GM23338 (cell line): ENCODE results near the gene DNAJC19. TPM values are rescaled to one million over a fixed set of nuclear protein-coding genes. Genes with fewer than 3 reads are reported as not detected.

Experiments
- ATAC-seq: fragments of 200-7000 bp; cut with Tn5 transposase; 3 replicates; pipeline ENCODE4 v1.9.1; 2020
- DNase-seq: peaks from one replicate; pipeline ENCODE4 v3.0.0-alpha.2; 2015; ENCODE audit warnings: low spot score
- H2AFZ ChIP-seq: fragments of 200-600 bp; sonication (generic); 2 replicates; pipeline ENCODE4 v1.8.0; 2016; ENCODE audit warnings: antibody characterized with exemption, mild to moderate bottlenecking, moderate library complexity
- H3F3A ChIP-seq: fragments of 200-600 bp; sonication (generic); replicated peaks from 2 replicates; pipeline ENCODE4 v1.8.0; 2017; ENCODE audit warnings: antibody characterized with exemption, mixed run types, low read depth
- H3K27ac ChIP-seq: fragments of 200-600 bp; sonication (generic); 2 replicates; pipeline ENCODE4 v1.6.1; 2016; ENCODE audit warnings: low read depth
- H3K27me3 ChIP-seq: fragments of 200-600 bp; sonication (generic); 2 replicates; pipeline ENCODE4 v1.8.0; 2016; ENCODE audit warnings: mild to moderate bottlenecking, mixed run types, moderate library complexity; ENCODE audit not compliant: insufficient read depth
- H3K36me3 ChIP-seq: fragments of 200-600 bp; sonication (generic); 2 replicates; pipeline ENCODE4 v1.8.0; 2016; ENCODE audit warnings: mild to moderate bottlenecking; ENCODE audit not compliant: insufficient read depth
- H3K4me1 ChIP-seq: fragments of 200-600 bp; sonication (generic); 2 replicates; pipeline ENCODE4 v1.8.0; 2016; ENCODE audit warnings: mild to moderate bottlenecking, moderate library complexity; ENCODE audit not compliant: insufficient read depth
- H3K4me2 ChIP-seq: fragments of 200-600 bp; sonication (generic); 2 replicates; pipeline ENCODE4 v1.7.1; 2017; ENCODE audit warnings: mixed run types
- H3K4me3 ChIP-seq: fragments of 200-600 bp; sonication (generic); 2 replicates; pipeline ENCODE4 v1.6.1; 2016; ENCODE audit warnings: mixed run types
- H3K79me2 ChIP-seq: fragments of 200-600 bp; sonication (generic); replicated peaks from 2 replicates; pipeline ENCODE4 v1.8.0; 2017; ENCODE audit warnings: mild to moderate bottlenecking; ENCODE audit not compliant: insufficient read depth
- H3K9me2 ChIP-seq: fragments of 200-600 bp; sonication (generic); 2 replicates; pipeline ENCODE4 v1.8.0; 2017; ENCODE audit not compliant: insufficient read depth
- H4K20me1 ChIP-seq: fragments of 200-600 bp; sonication (generic); replicated peaks from 2 replicates; pipeline ENCODE4 v1.8.0; 2017; ENCODE audit warnings: mild to moderate bottlenecking; ENCODE audit not compliant: insufficient read depth
- H3K27ac Mint-ChIP-seq: 2 replicates; pipeline ENCODE4 v1.8.0; 2020; ENCODE audit warnings: inconsistent platforms, mild to moderate bottlenecking, moderate library complexity, mixed read lengths
- H3K27me3 Mint-ChIP-seq: 3 replicates; pipeline ENCODE4 v1.8.0; 2022; ENCODE audit warnings: low read depth, mild to moderate bottlenecking, moderate library complexity, mixed read lengths, inconsistent platforms; ENCODE audit not compliant: insufficient read depth, poor library complexity
- H3K36me3 Mint-ChIP-seq: 3 replicates; pipeline ENCODE4 v1.8.0; 2021; ENCODE audit warnings: low read depth, mild to moderate bottlenecking, inconsistent platforms, moderate library complexity, mixed read lengths
- H3K4me1 Mint-ChIP-seq: 3 replicates; pipeline ENCODE4 v1.8.0; 2020; ENCODE audit warnings: mild to moderate bottlenecking, inconsistent platforms, mixed read lengths
- H3K4me3 Mint-ChIP-seq: 3 replicates; pipeline ENCODE4 v1.8.0; 2021; ENCODE audit warnings: moderate library complexity, mild to moderate bottlenecking, inconsistent platforms, mixed read lengths
- H3K9me3 Mint-ChIP-seq: 3 replicates; pipeline ENCODE4 v1.8.0; 2020; ENCODE audit warnings: moderate library complexity, mild to moderate bottlenecking, inconsistent platforms, mixed read lengths
- EZH2phosphoT487 ChIP-seq: fragments of 200-600 bp; sonication (generic); IDR thresholded peaks from one replicate; pipeline ENCODE4 v1.8.1; 2018; ENCODE audit warnings: antibody characterized with exemption; ENCODE audit not compliant: unreplicated experiment
- JUNB ChIP-seq: IDR thresholded peaks from one replicate; pipeline ENCODE4 v1.6.1; 2016; ENCODE audit warnings: antibody characterized with exemption; ENCODE audit not compliant: unreplicated experiment
- NANOG ChIP-seq: IDR thresholded peaks from 2 replicates; pipeline ENCODE4 v1.6.1; 2016; ENCODE audit warnings: antibody characterized with exemption, borderline replicate concordance
- ZNF114 ChIP-seq: fragments of 250-450 bp; sonication (Bioruptor Pico); IDR thresholded peaks from 2 replicates; pipeline ENCODE4 v1.5.0; 2020; ENCODE audit warnings: mild to moderate bottlenecking, moderate library complexity
- polyA plus RNA-seq: library from polyadenylated mRNA; unstranded; fragments of >200 nt; fragmentation: Nextera tagmentation; extraction: Ambion mirVana; gene quantifications from 2 replicates; pipeline ENCODE4 v1.2.1, GENCODE V29; 2016
- total RNA-seq: library from RNA; depleted of rRNA; stranded (reverse); fragments of >200 nt; shearing (Covaris generic); gene quantifications from 2 replicates; pipeline ENCODE4 v1.2.3, GENCODE V29; 2014
- TF ChIP-seq, protein P1 (sequence below), 2 experiments: fragments of 200-600 bp in 1 of 2; sonication (generic) in 1 of 2; conservative IDR thresholded peaks; 2 replicates each; pipeline versions ENCODE4 v1.5.1 to v1.6.1; 2016 to 2017; ENCODE audit warnings: antibody characterized with exemption in 2 of 2, low read depth in 2 of 2, mild to moderate bottlenecking in 2 of 2, moderate library complexity in 1 of 2
- TF ChIP-seq, protein P2 (sequence below): fragments of 250-450 bp; sonication (Bioruptor Pico); IDR thresholded peaks from 2 replicates; pipeline ENCODE4 v1.5.0; 2020; ENCODE audit warnings: mild to moderate bottlenecking, moderate library complexity
- TF ChIP-seq, protein P3 (sequence below): IDR thresholded peaks from 2 replicates; pipeline ENCODE4 v1.6.1; 2016; ENCODE audit warnings: antibody characterized with exemption
- TF ChIP-seq, protein P4 (sequence below): IDR thresholded peaks from one replicate; pipeline ENCODE4 v1.6.1; 2018; ENCODE audit warnings: antibody characterized with exemption; ENCODE audit not compliant: unreplicated experiment

The DNAJC19 gene
- total and polyA plus RNA-seq, 2 experiments from 2014 or later: 33.4 to 312 TPM

DNA sequence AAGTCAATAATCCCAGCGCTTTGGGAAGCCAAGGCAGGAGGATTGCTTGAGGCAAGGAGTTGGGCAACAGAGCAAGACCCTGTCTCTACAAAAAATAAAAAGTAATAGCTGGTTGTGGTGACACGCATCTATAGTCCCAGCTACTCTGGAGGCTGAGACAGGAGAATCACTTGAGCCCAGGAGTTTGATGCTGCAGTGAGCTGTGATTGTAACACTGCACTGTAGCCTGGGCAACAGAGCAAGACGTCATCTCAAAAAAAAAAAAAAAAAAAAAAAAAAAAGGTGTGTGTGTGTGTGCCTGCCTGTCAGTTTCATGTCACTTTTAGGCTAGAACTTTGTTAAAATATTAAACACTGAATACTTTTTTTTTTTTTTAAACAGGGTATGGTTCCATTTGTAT lies 28.4 kb downstream of the DNAJC19 start (continued):
- TF ChIP-seq NANOG: no peak
- TF ChIP-seq, protein P1, sequence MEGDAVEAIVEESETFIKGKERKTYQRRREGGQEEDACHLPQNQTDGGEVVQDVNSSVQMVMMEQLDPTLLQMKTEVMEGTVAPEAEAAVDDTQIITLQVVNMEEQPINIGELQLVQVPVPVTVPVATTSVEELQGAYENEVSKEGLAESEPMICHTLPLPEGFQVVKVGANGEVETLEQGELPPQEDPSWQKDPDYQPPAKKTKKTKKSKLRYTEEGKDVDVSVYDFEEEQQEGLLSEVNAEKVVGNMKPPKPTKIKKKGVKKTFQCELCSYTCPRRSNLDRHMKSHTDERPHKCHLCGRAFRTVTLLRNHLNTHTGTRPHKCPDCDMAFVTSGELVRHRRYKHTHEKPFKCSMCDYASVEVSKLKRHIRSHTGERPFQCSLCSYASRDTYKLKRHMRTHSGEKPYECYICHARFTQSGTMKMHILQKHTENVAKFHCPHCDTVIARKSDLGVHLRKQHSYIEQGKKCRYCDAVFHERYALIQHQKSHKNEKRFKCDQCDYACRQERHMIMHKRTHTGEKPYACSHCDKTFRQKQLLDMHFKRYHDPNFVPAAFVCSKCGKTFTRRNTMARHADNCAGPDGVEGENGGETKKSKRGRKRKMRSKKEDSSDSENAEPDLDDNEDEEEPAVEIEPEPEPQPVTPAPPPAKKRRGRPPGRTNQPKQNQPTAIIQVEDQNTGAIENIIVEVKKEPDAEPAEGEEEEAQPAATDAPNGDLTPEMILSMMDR (conservative IDR thresholded peaks at IDR 0.05; ENCODE audit: low read depth in 2 of 2): no peak

DNA sequence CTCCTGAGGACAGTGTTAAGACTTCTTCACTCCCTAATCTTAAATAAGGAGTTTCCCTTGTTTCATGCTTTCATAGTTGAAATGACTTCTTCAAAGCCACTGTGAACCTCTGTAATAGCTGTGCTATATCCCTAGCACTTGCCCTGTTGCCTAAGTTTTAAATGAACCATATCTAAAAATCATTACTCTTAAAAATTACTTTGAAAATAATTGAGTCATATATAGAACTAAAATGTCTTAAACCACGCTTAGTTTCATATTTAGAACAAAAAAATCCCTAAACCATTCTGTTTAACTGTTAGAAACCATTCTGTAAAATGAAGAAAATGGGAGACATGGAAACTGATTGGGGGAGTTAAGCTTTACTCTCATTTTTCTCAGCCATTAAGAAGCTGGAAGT lies 29.8 kb downstream of the DNAJC19 start:
- peaks cover 5% of the 10 kb centered on the region for H4K20me1 ChIP-seq
- Mint-ChIP-seq H3K4me1 (no peaks in the 10 kb centered on the region), H3K27ac (no peak overlapping the region), H3K4me3 (no peak overlapping the region), H3K27me3 (no peaks in the 10 kb centered on the region), H3K9me3 (no peaks in the 10 kb centered on the region), H3K36me3 (peaks cover 83% of the 10 kb centered on the region)
- ATAC-seq: no peak
- H3K79me2 ChIP-seq: peaks cover 52% of the 10 kb centered on the region
- peaks cover 71% of the 10 kb centered on the region for H3K36me3 ChIP-seq
- no peaks in the 10 kb centered on the region for H3K27me3 ChIP-seq
- no peaks in the 10 kb centered on the region for H3K4me1 ChIP-seq
- no peak for DNase-seq
- H3K9me2 ChIP-seq: no peaks in the 10 kb centered on the region
- no peak overlapping the region for H3K4me3 ChIP-seq
- no peak overlapping the region for H3K27ac ChIP-seq
- no peaks in the 10 kb centered on the region for H3F3A ChIP-seq
- no peak overlapping the region for H2AFZ ChIP-seq
- TF ChIP-seq JUNB (no peak), ZNF114 (CRISPR knock-in tag) (no peak), EZH2phosphoT487 (no peak)
- TF ChIP-seq, protein P2, sequence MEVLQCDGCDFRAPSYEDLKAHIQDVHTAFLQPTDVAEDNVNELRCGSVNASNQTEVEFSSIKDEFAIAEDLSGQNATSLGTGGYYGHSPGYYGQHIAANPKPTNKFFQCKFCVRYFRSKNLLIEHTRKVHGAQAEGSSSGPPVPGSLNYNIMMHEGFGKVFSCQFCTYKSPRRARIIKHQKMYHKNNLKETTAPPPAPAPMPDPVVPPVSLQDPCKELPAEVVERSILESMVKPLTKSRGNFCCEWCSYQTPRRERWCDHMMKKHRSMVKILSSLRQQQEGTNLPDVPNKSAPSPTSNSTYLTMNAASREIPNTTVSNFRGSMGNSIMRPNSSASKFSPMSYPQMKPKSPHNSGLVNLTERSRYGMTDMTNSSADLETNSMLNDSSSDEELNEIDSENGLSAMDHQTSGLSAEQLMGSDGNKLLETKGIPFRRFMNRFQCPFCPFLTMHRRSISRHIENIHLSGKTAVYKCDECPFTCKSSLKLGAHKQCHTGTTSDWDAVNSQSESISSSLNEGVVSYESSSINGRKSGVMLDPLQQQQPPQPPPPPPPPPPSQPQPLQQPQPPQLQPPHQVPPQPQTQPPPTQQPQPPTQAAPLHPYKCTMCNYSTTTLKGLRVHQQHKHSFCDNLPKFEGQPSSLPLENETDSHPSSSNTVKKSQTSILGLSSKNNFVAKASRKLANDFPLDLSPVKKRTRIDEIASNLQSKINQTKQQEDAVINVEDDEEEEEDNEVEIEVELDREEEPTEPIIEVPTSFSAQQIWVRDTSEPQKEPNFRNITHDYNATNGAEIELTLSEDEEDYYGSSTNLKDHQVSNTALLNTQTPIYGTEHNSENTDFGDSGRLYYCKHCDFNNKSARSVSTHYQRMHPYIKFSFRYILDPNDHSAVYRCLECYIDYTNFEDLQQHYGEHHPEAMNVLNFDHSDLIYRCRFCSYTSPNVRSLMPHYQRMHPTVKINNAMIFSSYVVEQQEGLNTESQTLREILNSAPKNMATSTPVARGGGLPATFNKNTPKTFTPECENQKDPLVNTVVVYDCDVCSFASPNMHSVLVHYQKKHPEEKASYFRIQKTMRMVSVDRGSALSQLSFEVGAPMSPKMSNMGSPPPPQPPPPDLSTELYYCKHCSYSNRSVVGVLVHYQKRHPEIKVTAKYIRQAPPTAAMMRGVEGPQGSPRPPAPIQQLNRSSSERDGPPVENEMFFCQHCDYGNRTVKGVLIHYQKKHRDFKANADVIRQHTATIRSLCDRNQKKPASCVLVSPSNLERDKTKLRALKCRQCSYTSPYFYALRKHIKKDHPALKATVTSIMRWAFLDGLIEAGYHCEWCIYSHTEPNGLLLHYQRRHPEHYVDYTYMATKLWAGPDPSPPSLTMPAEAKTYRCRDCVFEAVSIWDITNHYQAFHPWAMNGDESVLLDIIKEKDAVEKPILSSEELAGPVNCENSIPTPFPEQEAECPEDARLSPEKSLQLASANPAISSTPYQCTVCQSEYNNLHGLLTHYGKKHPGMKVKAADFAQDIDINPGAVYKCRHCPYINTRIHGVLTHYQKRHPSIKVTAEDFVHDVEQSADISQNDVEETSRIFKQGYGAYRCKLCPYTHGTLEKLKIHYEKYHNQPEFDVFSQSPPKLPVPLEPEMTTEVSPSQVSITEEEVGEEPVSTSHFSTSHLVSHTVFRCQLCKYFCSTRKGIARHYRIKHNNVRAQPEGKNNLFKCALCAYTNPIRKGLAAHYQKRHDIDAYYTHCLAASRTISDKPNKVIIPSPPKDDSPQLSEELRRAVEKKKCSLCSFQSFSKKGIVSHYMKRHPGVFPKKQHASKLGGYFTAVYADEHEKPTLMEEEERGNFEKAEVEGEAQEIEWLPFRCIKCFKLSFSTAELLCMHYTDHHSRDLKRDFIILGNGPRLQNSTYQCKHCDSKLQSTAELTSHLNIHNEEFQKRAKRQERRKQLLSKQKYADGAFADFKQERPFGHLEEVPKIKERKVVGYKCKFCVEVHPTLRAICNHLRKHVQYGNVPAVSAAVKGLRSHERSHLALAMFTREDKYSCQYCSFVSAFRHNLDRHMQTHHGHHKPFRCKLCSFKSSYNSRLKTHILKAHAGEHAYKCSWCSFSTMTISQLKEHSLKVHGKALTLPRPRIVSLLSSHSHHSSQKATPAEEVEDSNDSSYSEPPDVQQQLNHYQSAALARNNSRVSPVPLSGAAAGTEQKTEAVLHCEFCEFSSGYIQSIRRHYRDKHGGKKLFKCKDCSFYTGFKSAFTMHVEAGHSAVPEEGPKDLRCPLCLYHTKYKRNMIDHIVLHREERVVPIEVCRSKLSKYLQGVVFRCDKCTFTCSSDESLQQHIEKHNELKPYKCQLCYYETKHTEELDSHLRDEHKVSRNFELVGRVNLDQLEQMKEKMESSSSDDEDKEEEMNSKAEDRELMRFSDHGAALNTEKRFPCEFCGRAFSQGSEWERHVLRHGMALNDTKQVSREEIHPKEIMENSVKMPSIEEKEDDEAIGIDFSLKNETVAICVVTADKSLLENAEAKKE (CRISPR knock-in tag): no peak
- TF ChIP-seq, protein P3, sequence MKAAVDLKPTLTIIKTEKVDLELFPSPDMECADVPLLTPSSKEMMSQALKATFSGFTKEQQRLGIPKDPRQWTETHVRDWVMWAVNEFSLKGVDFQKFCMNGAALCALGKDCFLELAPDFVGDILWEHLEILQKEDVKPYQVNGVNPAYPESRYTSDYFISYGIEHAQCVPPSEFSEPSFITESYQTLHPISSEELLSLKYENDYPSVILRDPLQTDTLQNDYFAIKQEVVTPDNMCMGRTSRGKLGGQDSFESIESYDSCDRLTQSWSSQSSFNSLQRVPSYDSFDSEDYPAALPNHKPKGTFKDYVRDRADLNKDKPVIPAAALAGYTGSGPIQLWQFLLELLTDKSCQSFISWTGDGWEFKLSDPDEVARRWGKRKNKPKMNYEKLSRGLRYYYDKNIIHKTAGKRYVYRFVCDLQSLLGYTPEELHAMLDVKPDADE: no peak
- TF ChIP-seq, protein P4, sequence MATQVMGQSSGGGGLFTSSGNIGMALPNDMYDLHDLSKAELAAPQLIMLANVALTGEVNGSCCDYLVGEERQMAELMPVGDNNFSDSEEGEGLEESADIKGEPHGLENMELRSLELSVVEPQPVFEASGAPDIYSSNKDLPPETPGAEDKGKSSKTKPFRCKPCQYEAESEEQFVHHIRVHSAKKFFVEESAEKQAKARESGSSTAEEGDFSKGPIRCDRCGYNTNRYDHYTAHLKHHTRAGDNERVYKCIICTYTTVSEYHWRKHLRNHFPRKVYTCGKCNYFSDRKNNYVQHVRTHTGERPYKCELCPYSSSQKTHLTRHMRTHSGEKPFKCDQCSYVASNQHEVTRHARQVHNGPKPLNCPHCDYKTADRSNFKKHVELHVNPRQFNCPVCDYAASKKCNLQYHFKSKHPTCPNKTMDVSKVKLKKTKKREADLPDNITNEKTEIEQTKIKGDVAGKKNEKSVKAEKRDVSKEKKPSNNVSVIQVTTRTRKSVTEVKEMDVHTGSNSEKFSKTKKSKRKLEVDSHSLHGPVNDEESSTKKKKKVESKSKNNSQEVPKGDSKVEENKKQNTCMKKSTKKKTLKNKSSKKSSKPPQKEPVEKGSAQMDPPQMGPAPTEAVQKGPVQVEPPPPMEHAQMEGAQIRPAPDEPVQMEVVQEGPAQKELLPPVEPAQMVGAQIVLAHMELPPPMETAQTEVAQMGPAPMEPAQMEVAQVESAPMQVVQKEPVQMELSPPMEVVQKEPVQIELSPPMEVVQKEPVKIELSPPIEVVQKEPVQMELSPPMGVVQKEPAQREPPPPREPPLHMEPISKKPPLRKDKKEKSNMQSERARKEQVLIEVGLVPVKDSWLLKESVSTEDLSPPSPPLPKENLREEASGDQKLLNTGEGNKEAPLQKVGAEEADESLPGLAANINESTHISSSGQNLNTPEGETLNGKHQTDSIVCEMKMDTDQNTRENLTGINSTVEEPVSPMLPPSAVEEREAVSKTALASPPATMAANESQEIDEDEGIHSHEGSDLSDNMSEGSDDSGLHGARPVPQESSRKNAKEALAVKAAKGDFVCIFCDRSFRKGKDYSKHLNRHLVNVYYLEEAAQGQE: no peak
- no peak overlapping the region for H3K4me2 ChIP-seq
